GM19023 (cell line): ENCODE results near the gene RDH11.
"Not testable (repeated sequence)": the region's sequence is repeated elsewhere in the genome, so short reads cannot be mapped to it uniquely, and the experiment has no call there.

Experiments
- ATAC-seq: cut with Tn5 transposase; IDR thresholded peaks from one replicate; pipeline ENCODE4 v1.9.1; 2021; ENCODE audit warnings: mild to moderate bottlenecking, moderate library complexity; ENCODE audit not compliant: unreplicated experiment

The RDH11 gene

DNA sequence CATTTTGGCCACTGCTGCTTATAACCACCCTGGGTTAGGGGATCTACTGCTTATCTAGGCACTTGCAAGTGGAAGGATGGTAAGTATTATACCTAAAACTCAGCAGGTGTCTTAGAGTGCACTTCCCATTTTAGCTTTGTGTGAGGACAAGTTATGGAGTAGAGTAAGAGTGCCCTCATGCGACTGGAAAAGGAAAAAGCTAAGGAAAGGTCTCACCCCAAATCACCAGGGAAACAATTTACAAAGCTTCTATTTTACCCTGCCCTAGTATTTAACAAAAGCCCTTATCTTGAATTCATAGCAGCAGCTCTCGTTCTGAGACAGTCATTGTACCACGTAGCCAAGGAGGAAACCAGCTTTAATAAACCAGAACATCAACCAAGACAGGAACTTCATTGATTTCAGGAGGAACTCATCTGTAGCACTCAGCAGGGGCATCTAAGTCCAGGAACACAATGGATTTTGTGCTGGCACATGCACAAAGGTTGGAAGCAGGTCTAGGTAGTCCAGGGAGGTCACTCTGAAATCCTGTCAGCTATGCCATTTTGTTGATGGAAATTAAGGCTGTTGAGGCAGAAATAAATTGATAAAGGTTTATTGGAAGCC, 9.0 kb upstream of the RDH11 start:
- no peak for ATAC-seq

DNA sequence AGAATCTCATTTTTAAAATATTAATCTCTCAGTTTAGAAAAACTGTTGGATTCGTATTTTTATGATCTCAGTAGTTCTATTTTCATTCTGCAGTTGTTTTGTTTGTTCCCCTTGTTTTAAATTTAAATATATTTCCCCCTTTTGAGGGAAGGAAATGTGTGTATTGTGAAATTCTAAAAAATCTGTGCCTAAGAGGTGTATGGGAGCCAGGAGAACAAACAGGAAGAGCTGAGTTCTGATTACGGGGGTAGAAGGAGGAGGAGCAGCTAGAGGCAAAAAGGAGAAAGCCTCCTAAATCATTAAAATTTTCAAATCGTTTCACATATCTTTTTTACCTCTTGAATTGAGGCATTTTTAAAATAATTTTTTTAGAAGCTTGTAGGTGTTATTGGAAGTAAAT, 8.4 kb upstream of the RDH11 start:
- ATAC-seq: no peak

DNA sequence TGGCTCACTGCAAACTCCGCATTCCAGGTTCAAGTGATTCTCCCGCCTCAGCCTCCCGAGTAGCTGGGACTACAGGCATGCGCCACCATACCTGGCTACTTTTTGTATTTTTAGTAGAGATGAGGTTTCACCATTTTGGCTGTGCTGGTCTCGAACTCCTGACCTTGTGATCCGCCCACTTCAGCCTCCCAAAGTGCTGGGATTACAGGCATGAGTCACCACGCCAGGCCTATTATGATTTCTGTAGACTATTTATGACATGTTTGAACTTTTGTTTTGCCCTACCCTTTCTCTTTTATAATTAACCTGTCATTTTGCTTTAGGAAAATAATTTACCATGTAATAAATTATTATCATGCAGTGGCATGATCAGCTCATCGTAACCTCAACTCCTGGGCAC, 5.9 kb upstream of the RDH11 start, which contains the start of gene RDH12:
Gene RDH12, plus strand, starts transcription at position 395 of the 400 bp plus-strand sequence. CDS start 20,757 bp downstream, outside the sequence.
- ATAC-seq: not testable (repeated sequence)

DNA sequence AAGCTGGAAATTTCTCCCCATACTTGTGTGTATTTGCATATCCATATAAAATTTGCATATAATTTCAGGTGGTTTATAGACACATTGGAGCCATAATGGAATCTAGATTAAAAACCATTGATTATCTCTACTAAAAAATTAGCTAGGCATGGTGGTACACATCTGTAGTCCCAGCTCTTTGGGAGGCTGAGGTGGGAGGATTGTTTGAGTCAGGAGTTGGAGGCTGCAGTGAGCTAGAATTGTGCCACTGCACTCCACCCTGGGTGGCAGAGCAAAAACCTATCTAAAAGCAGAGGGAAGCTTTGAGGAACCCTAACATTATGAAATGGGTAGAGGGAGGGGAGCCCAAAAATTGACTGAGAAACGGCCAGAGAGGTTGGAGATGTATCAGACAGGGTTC, 2.6 kb upstream of the RDH11 start:
- ATAC-seq: no peak

DNA sequence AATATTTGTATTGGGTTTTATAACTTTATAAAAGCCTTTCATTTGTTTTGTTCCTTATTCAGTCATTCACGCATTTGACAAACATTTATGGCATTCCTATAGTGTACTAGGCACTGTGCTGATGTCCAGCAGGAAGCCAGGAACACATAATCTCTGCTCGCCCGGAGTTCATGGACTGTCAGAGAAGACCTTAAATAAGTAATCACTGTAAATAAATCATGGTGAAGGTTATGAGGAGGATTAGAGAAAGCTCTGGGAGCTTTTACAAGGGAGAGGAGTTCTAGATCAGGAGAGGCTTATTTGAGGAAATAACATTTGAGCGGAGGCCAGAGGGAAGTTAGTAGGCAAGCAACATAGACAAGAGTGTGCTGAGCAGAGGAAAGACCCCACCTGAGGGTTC, 1.4 kb upstream of the RDH11 start:
- ATAC-seq: no peak

DNA sequence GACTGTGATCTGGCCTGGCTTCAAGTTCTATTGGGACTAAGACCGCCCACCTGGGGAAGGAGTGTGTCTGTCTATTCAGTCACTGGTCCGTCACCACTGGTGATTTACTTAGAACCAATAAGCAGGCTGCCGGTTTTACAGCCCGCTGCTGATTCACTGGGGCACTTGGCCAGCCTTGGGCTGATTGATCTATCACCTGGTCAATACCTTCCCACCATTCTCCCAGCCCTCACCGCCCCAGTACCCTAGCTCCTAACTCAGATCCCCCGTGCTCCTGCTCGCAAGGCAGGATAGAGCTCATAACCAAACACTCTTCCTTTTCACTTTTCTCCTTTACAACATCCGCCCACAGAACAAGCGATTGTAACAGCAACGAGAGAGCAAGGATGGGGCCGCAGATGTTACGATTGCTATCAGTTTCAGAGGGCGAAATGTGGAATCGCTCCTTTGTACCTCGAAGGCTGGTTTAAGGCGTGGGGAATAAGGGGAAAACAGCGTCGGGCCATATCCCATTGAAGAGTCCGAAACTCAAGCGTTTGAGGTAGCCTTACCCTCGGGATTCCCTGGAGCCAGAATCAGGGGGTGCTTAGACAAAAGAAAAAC, 672 bp downstream of the RDH11 start:
- ATAC-seq: peak; percentile 89

DNA sequence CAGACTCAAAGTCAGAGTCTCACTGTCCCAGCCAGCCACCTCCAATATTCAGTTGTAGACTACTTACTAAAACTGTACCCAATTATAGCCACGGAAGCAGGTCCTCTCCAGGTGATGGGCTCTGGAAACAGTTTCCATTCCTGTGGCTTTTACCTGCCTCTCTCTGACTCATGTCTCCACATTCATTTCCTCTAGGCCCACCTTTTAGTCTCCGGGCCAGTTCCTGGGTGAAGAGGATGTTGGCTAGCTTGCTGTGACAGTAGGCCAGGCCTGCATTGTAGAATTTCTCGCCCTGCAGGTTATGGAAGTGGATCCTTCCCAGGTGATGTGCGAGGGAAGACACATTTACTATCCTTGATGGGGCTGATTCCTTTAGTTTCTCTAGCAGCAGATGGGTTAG, 5.6 kb downstream of the RDH11 start:
- ATAC-seq: no peak

DNA sequence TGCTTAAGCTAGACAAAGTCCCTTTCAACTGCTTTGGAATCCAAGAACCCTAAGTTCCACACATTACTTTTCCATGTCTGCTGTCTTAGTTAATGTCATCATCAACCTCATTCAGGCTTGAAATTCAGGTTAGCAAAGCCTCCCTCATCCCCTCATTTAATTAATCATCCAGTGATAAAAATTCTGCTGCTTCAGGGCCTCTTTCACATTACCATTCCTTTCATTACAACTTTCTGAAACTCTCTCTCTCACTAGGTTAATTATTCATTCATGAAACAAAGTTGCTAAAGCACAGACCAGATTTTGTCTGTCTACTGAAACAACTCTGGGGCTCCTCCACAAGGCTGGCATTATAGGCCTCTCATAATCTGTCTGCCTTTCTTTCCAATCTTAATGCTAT, 11.7 kb downstream of the RDH11 start:
- ATAC-seq: no peak

DNA sequence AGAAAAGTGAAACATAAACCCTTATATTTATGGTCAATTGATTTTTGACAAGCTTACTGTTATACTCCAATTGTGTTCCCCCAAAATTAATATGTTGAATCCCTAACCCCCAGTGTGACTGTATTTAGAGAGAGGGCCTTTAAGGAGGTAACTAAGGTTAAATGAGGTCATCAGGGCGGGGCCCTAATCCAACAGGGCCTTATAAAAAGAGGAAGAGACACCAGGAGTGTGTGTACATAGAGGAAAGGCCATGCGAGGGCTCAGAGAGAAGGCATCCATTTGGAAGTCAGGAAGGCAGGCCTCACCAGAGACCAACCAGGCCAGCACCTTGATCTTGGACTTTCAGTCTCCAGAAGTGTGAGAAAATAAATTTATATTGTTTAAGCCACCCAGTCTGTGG, 14.6 kb downstream of the RDH11 start:
- no peak for ATAC-seq

DNA sequence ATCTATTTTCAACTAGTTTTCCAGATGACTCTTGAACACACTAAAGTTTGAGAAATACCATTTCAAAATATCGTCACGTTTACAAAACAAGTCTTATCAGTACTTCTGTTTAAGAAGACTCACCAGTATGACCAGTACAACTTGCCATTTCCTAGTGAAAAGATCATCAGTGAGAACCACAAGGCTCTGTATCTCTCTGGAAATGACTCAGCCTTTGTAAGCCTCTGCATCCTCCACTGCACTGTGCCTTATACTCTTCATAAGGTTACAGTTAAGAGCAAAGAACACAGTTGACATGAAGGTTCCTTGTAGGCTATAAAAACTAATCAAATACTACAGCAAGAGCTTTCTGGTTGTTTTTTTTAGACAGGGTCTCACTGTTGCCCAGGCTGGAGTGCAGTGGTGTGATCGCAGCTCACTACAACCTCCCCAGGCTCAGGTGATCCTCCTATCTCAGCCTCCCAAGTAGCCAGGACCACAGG, 15.4 kb downstream of the RDH11 start:
- ATAC-seq: peak; percentile 97

DNA sequence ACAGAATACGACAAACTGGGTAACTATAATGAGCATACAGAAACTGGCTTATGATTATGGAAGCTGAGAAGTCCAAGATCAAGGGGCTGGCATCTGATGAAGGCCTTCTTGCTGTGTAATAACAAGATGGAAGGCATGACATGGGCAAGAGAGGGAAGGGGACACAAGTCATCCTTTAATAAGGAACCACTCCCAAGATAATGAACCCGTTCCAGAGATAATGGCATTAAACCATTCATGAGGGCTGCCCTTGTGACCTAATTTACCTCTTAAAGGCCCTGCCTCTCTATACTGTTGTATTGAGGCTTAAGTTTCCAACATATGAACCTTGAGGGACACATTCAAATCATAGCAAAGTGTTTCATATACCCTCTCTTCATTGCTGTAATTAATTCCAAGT, 16.6 kb downstream of the RDH11 start:
- ATAC-seq: no peak

DNA sequence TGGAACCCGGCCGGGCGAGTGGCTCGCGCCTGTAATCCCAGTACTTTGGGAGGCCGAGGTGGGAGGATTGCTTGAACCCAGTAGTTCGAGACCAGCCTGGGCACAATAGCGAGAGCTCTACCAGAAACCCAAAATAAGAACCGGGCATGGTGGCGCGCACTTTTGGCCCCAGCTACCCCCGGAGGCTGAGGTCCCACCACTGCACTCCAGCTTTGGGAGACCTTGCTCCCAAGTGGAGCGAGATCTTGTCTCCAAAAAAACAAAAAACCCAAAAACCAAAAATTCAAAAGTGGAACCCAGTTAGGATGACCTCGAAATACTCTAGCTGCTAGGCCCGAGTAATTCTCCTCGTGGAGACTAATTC, 20.4 kb downstream of the RDH11 start:
- no peak for ATAC-seq

DNA sequence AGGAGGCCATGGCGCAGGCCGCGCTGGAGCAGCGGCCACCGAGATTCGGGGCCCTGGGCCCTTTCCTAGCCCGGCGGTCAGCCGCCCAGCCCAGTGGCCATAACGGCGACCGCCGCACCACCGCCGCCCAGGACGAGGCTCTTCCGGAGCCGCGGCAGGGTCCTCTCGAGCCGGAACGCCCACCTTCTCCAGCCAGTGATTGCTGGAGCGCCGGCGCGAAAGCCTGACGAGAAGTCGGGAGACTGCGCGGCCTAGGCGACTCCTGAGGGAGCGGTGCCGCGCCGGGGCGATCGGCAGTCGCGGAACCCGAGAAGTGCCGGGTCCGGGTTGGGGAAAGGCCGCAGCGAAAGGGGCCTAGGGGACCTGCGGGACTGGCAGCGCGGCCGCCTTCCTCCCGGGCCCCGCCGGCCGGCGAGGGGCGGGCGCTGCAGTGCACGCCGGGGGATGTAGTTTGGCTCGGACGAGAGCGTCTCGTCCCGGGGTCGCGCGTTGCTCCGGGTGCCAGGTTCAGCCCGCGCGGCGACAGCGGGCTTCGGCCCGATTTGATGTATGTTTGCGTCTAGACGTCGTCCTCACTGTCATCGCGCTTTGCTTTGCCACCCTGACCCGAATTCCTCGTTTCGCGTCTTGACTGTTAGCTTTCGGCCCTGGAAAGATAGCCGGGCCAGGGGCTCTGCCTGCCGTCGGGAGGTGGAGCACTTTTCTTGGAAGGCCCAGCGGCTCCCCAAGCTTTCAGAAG, 20.9 kb downstream of the RDH11 start, which contains the start of gene VTI1B:
Gene VTI1B, minus strand, starts transcription at position 153 of the 739 bp plus-strand sequence. Its CDS starts 143 bp downstream, at position 10.
- peak; percentile 92 for ATAC-seq

DNA sequence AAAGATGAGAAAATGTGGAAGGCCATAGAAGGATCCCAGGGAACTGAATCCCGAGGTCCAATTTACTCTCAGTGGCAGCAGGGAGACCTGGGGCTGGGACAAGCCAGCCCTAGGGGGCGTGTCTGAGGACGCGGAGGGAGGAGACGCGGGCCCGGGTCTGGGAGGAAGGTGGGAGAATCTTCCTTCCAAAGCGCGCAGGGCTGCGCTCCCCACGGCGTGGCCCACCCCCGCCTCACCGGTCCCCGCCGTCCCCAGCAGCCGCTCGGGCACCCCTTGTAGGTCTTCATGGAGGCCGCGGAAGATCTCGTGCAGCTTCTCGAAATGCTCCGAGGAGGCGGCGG, 21.5 kb downstream of the RDH11 start:
- ATAC-seq: peak; percentile 54

DNA sequence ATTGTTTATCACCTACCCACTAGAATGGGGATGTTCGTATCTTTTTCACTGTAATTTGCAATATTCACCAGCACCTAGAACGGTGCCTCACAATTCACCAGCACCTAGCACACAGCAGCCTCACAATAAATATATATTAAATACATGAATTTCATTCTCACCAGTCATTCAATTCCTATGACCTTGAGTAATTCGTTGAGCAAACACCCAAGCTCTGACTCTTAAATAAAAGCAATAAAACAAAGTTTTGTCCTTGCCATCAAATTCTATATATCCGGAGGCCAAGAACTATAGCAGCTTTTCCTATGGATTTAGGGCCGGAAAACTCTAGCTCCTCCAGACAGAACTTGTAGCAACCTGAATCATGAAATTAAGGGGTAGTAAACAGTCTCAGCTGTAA, 22.1 kb downstream of the RDH11 start:
- ATAC-seq: no peak

DNA sequence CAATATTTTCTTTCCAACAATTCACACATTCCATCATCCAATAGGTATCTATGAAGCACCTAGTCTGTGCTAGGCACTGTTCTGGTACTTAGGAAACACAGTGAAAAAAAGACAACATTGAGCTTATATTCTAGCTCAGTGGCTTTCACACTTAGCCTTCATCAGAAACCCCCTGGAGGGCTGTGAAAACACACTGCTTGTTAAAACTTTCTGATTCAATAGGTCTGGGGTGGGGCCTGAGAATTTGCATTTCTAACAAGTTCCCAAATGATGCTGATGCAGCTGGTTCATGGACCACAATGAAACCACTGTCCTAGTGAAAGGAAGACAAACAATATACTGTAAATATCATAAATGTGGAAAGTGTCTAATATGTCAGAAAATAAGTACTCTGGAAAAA, 27.0 kb downstream of the RDH11 start:
- no peak for ATAC-seq

DNA sequence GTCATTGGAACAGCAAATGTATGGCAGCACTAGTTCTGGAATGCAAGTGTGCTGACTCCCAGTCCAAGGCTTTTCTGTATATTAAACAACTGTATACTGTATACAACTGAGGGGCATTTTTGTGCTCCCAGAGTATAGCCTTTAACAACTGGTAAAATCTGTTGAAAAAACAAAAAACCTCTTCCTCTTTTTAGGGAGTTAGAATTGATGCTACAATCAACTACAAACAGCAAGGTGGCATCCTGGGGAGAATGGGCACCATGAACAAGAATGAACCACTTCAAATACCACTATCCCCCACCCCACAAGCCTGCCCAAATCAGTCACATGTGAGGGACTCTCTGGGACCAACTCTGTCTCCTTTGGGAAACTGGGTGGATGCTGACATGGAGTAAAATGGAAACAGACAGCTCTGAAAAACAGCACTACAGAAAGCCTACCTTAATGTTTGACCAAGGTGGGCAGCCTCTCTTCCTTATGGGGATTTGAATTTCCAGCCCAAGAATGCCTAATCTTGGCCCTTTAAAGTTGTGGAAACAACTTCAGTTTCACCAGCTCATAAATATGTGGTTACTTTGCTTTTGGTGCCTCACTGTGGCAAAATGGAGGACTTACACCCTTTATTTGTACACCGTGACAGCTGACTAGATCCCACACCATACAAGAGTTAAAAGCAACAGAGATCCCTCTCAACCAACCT, 28.7 kb downstream of the RDH11 start:
- ATAC-seq: no peak

DNA sequence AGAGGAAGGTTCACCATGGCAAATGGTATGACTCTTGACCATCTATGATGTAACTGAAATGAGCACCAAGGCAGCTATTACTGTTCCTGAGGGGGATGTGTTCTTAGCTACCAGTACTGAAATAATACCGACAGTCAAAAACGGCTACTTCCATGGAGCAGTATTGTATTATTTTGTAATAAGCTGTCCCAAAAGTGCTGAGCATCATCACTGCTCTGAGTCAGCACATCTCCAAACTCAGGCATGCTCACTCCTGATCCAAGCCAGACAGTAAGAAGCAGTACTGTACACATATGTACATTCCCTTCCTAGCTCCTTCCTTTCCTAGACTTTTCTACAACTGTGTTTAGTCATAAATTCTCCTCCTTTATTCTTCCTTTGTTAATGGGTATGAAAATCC, 29.7 kb downstream of the RDH11 start:
- ATAC-seq: no peak

DNA sequence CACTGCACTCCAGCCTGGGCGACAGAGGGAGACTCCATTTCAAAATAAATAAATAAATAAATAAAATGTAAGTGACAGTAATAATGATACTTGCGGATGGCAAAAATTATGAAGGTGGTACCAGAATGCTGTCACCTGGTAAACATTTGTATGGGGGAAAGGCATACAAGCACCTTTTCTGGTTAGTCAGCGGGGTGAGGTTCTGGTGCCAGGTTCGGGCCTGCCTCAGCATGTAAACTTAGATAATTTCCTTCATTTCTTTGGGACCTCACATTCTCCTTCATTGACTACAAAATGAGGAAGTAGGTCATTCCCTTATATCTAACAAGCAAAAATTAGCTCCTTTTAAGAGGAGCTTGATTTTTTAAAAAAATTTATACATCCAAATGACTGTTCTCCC, 31.9 kb downstream of the RDH11 start:
- no peak for ATAC-seq

DNA sequence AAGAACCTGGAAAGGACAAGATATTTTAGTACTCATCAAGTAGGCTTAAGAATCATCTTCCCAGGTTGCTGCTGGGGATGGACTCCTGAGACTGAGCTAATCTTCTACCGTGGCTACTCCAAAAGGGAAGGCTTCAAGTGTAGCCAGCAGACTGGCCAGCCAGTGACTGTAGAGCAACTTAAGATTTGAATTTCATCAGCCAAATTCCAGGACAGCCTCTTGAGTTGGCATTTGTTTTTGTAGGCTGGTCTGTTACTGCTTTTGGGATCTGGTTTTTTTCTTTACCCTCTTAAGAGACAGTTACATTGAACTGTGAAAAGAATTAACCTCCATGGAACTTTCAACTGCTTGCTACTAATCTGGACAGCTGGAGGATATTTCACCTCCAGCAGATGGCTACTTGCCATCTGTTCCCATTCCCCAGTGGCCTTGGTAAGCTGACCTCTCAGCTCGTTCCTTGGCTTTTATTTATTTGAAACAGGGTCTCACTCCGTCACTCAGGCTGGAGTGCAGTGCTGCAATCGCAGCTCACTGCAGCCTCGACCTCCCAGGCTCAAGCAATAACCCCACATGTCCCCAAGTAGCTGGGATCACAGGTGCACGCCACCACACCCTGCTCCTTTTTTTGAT, 41.8 kb downstream of the RDH11 start:
- ATAC-seq: no peak

DNA sequence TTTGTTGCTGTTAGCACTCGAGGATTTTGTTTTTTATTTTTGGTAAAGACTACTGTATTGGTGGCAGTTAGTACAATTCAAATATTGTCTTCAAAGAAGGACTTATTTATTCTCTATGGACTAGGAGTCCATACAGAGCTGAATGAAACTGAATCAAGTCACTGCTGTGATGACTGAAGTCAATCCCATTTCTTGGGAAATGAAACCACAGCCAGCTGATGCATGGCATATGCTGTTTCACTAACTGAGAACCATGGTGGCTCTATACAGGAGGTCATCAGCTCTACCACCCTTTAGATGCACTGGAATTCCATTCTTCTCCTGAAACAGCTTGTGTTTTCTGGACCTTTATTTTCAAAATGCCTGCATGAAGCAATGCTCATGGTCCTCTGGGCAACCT, 43.4 kb downstream of the RDH11 start:
- ATAC-seq: no peak
